ENCODE data around the gene VGLL1.

The VGLL1 gene

GRCh38 chrX:136531951-136532350 is at the start of gene VGLL1:
Gene VGLL1, plus strand, starts transcription at chrX:136532215. Its CDS starts 3,806 bp downstream, at chrX:136536021.
- H3K36me3 ChIP-seq, result no peaks in the 10 kb centered on the region

GRCh38 chrX:136487647-136488046 is 44.4 kb upstream of the VGLL1 start, which contains the start of gene BRS3:
Gene BRS3, plus strand, starts transcription at chrX:136487947. Its CDS starts 168 bp downstream, at chrX:136488115.
- no peaks in the 10 kb centered on the region for H3K36me3 ChIP-seq
- no peak within 1 kb of the TSS for H3K9ac ChIP-seq
- no peak for TF ChIP-seq Cebpa-rat (IDR thresholded peaks at IDR 0.05)
- H3K27ac ChIP-seq, result no peak within 1 kb of the TSS
- peaks cover under 1% of the 10 kb centered on the region; the same call in 1 of the 2 replicates for H4K20me1 ChIP-seq
- no peak within 1 kb of the TSS for H3K4me3 ChIP-seq
- H3K9me3 ChIP-seq, result no peaks in the 10 kb centered on the region
- no peaks in the 10 kb centered on the region for H3K4me1 ChIP-seq
- H3K4me2 ChIP-seq, result no peak within 1 kb of the TSS
- H3K27me3 ChIP-seq, result peaks cover 91% of the 10 kb centered on the region

More at GRCh38 chrX:136531951-136532350, at the start of gene VGLL1:
- Histone ChIP-seq H3K4me2 (no peak within 1 kb of the TSS), H3K9ac (no peak within 1 kb of the TSS), H3K4me3 (no peak within 1 kb of the TSS), H3K4me1 (no peaks in the 10 kb centered on the region), H4K20me1 (peaks cover 6% of the 10 kb centered on the region; the same call in 1 of the 2 replicates), H3K9me3 (no peaks in the 10 kb centered on the region), H3K27ac (no peak within 1 kb of the TSS), H3K27me3 (peaks cover 90% of the 10 kb centered on the region)
- TF ChIP-seq Cebpa-rat (IDR thresholded peaks at IDR 0.05), result no peak

- no peak overlapping the region for H3K27ac ChIP-seq
- no peaks in the 10 kb centered on the region for H3K9me3 ChIP-seq
- no peak overlapping the region for H3K9ac ChIP-seq
- no peaks in the 10 kb centered on the region for H3K36me3 ChIP-seq
- TF ChIP-seq Cebpa-rat (IDR thresholded peaks at IDR 0.05), result no peak
- no peak overlapping the region for H3K4me2 ChIP-seq
- no peak overlapping the region for H3K4me3 ChIP-seq
- H3K27me3 ChIP-seq, result peaks cover 90% of the 10 kb centered on the region
- peaks cover 6% of the 10 kb centered on the region; the same call in 1 of the 2 replicates for H4K20me1 ChIP-seq
- no peaks in the 10 kb centered on the region for H3K4me1 ChIP-seq
These were observed 43.3 kb upstream of the VGLL1 start for GRCh38 chrX:136488706-136489105.

- Histone ChIP-seq H3K36me3 (no peaks in the 10 kb centered on the region), H3K9me3 (no peaks in the 10 kb centered on the region), H3K9ac (no peak overlapping the region), H3K4me2 (no peak overlapping the region), H3K27ac (no peak overlapping the region), H3K27me3 (peaks cover 80% of the 10 kb centered on the region), H4K20me1 (peaks cover 6% of the 10 kb centered on the region; the same call in 1 of the 2 replicates), H3K4me3 (no peak overlapping the region), H3K4me1 (0 out of 2 replicates have a peak, but pooled peaks cover 4% of the 10 kb centered on the region)
- no peak for TF ChIP-seq Cebpa-rat (IDR thresholded peaks at IDR 0.05)
These were observed 40.2 kb upstream of the VGLL1 start for GRCh38 chrX:136491832-136492231.

GRCh38 chrX:136493011-136493410 is 39.0 kb upstream of the VGLL1 start:
- no peak overlapping the region for H3K4me3 ChIP-seq
- peaks cover 71% of the 10 kb centered on the region for H3K27me3 ChIP-seq
- no peak overlapping the region for H3K9ac ChIP-seq
- H3K27ac ChIP-seq, result no peak overlapping the region
- H3K36me3 ChIP-seq, result no peaks in the 10 kb centered on the region
- H3K4me2 ChIP-seq, result no peak overlapping the region
- TF ChIP-seq Cebpa-rat (IDR thresholded peaks at IDR 0.05), result no peak
- H3K4me1 ChIP-seq, result 0 out of 2 replicates have a peak, but pooled peaks cover 4% of the 10 kb centered on the region
- no peaks in the 10 kb centered on the region for H3K9me3 ChIP-seq
- peaks cover 6% of the 10 kb centered on the region; the same call in 1 of the 2 replicates for H4K20me1 ChIP-seq

GRCh38 chrX:136495043-136495442 is 37.0 kb upstream of the VGLL1 start:
- Histone ChIP-seq H3K9ac (no peak overlapping the region), H3K27me3 (peaks cover 69% of the 10 kb centered on the region), H4K20me1 (peaks cover 17% of the 10 kb centered on the region; the same call in 1 of the 2 replicates), H3K4me2 (no peak overlapping the region), H3K4me1 (peaks cover 17% of the 10 kb centered on the region), H3K9me3 (no peaks in the 10 kb centered on the region), H3K36me3 (no peaks in the 10 kb centered on the region), H3K4me3 (no peak overlapping the region), H3K27ac (no peak overlapping the region)
- TF ChIP-seq Cebpa-rat (IDR thresholded peaks at IDR 0.05), result no peak

- peaks cover 4% of the 10 kb centered on the region; the same call in 1 of the 2 replicates for H3K36me3 ChIP-seq
- peak overlapping the region; percentile 76 for H3K4me3 ChIP-seq
- H3K27ac ChIP-seq, result peak overlapping the region; percentile 83
- peaks cover 21% of the 10 kb centered on the region; the same call in 1 of the 2 replicates for H4K20me1 ChIP-seq
- H3K27me3 ChIP-seq, result peaks cover 68% of the 10 kb centered on the region
- H3K9ac ChIP-seq, result peak overlapping the region; percentile 82
- no peak for TF ChIP-seq Cebpa-rat (IDR thresholded peaks at IDR 0.05)
- H3K9me3 ChIP-seq, result no peaks in the 10 kb centered on the region
- H3K4me2 ChIP-seq, result peak overlapping the region; percentile 67
- H3K4me1 ChIP-seq, result peaks cover 17% of the 10 kb centered on the region
These were observed 35.7 kb upstream of the VGLL1 start for GRCh38 chrX:136496186-136496763.

GRCh38 chrX:136496764-136497555 is 35.1 kb upstream of the VGLL1 start:
- peaks cover 68% of the 10 kb centered on the region for H3K27me3 ChIP-seq
- H3K4me2 ChIP-seq, result peak overlapping the region; percentile 67
- no peaks in the 10 kb centered on the region for H3K9me3 ChIP-seq
- peaks cover 24% of the 10 kb centered on the region; the same call in 1 of the 2 replicates for H4K20me1 ChIP-seq
- H3K9ac ChIP-seq, result peak overlapping the region; percentile 82
- peaks cover 7% of the 10 kb centered on the region; the same call in 1 of the 2 replicates for H3K36me3 ChIP-seq
- peak overlapping the region; percentile 83 for H3K27ac ChIP-seq
- TF ChIP-seq Cebpa-rat (IDR thresholded peaks at IDR 0.05), result no peak
- peak overlapping the region; percentile 76 for H3K4me3 ChIP-seq
- peaks cover 17% of the 10 kb centered on the region for H3K4me1 ChIP-seq

- no peaks in the 10 kb centered on the region for H3K9me3 ChIP-seq
- peaks cover 7% of the 10 kb centered on the region; the same call in 1 of the 2 replicates for H3K36me3 ChIP-seq
- peak within 1 kb of the TSS; percentile 82 for H3K9ac ChIP-seq
- peak within 1 kb of the TSS; percentile 83 for H3K27ac ChIP-seq
- no peak for TF ChIP-seq Cebpa-rat (IDR thresholded peaks at IDR 0.05)
- peak within 1 kb of the TSS; percentile 67 for H3K4me2 ChIP-seq
- peaks cover 17% of the 10 kb centered on the region for H3K4me1 ChIP-seq
- H3K4me3 ChIP-seq, result peak within 1 kb of the TSS; percentile 76
- peaks cover 23% of the 10 kb centered on the region; the same call in 1 of the 2 replicates for H4K20me1 ChIP-seq
- H3K27me3 ChIP-seq, result peaks cover 67% of the 10 kb centered on the region
These were observed 34.4 kb upstream of the VGLL1 start, which contains the start of gene HTATSF1 for GRCh38 chrX:136497556-136498052. Gene HTATSF1, plus strand, starts transcription at chrX:136497592. Its CDS starts 93 bp downstream, at chrX:136497685.
